LNCaP clone FGC (cell line): ENCODE measurements around the gene KLHL30.
A peak's percentile ranks its signal among the peaks of the same experiment; 100 is the strongest.
"Not testable (repeated sequence)": the region's sequence is repeated elsewhere in the genome, so short reads cannot be mapped to it uniquely, and the experiment has no call there.

Source experiments
- DNase-seq: peaks from one replicate; pipeline ENCODE4 v3.0.0-alpha.2; 2011; ENCODE audit warnings: low read depth
- H3K4me3 ChIP-seq: 2 replicates; pipeline ENCODE4 v1.5.1; 2011; ENCODE audit warnings: mild to moderate bottlenecking, low read depth, low read length, control low read depth
- TF ChIP-seq, protein P1 (sequence below): IDR thresholded peaks from 2 replicates; pipeline ENCODE4 v1.5.1; 2012; ENCODE audit warnings: mild to moderate bottlenecking; ENCODE audit not compliant: control insufficient read depth, insufficient read depth; ENCODE audit errors: extremely low read depth

KLHL30 gene

DNA sequence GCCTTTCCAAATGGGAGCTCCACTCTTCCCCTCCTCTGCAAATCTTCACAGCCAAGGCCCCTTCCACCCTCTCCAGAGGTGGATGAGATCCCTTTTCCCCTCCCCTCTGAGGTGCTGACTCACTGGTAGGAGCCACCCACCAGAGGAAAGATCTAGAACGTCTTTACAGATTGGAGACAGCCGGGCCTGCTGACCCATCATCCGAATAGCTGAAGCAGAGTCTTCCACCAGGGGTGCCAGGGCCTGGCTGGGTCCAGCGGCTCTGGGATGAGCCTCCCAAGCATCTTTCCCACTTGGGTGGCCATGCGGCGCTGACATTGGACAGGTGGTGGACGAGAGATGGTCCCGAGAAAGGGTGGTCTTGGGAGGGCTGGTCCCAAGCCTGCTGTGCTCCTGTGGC lies 29.3 kb downstream of the KLHL30 start:
- no peak overlapping the region for H3K4me3 ChIP-seq
- TF ChIP-seq, protein P1, sequence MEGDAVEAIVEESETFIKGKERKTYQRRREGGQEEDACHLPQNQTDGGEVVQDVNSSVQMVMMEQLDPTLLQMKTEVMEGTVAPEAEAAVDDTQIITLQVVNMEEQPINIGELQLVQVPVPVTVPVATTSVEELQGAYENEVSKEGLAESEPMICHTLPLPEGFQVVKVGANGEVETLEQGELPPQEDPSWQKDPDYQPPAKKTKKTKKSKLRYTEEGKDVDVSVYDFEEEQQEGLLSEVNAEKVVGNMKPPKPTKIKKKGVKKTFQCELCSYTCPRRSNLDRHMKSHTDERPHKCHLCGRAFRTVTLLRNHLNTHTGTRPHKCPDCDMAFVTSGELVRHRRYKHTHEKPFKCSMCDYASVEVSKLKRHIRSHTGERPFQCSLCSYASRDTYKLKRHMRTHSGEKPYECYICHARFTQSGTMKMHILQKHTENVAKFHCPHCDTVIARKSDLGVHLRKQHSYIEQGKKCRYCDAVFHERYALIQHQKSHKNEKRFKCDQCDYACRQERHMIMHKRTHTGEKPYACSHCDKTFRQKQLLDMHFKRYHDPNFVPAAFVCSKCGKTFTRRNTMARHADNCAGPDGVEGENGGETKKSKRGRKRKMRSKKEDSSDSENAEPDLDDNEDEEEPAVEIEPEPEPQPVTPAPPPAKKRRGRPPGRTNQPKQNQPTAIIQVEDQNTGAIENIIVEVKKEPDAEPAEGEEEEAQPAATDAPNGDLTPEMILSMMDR, result no peak
- no peak for DNase-seq

DNA sequence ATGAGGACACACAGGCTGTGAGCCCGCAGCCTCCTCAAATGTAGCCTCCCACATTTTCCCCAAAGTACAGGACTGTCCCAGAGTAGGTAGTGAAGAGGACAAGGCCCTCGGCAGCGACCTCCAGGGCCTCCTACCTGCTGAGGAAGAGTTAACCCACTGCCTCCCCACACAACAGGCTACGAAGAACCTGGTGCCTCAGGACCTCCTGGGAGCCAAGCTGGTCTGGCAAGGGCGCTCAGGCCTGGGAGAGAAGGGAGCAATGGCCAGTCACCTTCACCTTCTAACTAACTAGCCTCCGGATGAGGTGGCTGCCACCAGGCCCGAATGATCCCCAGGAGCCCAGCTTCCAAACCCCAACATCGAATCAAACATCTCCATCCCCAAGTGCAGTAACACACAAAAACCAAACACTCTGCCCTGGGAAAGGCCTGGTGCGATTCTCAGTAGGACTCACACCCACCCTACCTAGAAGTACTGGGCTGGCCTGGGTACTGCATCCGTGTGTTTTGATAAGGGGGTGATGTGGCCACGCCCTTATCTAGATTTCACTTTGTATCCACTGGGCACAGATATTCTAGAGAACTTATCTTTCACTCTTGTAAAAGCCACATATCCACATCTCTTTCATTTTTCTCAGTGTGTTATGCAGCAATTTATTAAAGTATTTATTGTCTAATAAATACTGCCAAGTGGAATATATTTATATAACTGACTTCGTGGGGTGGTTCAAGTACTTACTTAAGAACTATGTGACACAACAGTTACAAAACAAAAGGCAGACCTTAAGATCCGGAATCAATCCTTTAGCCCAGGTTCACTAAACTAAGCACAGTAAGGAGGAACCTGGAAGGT lies 30.0 kb downstream of the KLHL30 start:
- no peak overlapping the region for H3K4me3 ChIP-seq
- TF ChIP-seq, protein P1, result no peak
- no peak for DNase-seq

DNA sequence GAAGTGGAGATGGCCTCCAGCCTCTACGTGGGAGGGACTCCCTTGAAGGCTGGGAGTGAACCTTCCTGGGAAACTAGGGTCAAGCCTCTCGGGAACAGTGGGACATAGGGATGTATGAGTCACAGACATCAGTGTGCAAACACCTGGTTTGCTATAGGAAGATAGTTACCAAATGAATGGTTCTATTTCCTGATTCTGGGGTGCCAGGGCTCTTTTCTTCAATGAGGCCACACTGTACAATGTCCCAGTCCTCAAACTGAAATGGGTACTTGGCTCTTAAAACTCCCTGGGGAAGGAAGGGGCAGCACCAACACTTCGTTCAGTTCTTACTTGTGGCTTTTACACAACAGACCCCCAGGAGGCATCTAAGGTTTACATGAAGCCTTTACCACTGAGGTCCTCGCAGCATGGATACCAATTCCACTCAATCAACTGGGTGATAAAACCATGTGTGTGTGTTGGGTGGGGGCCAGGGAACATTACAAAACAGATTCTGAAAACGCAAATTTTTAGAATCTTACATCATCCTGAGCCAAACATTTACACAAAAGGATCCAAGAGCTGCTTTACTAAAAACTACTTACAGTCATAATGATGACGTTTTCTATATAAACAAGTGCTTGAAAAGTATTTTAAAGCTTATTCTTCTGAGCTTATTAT lies 30.7 kb downstream of the KLHL30 start:
- DNase-seq, result peak; percentile 34
- H3K4me3 ChIP-seq, result no peak overlapping the region
- TF ChIP-seq, protein P1, result no peak

DNA sequence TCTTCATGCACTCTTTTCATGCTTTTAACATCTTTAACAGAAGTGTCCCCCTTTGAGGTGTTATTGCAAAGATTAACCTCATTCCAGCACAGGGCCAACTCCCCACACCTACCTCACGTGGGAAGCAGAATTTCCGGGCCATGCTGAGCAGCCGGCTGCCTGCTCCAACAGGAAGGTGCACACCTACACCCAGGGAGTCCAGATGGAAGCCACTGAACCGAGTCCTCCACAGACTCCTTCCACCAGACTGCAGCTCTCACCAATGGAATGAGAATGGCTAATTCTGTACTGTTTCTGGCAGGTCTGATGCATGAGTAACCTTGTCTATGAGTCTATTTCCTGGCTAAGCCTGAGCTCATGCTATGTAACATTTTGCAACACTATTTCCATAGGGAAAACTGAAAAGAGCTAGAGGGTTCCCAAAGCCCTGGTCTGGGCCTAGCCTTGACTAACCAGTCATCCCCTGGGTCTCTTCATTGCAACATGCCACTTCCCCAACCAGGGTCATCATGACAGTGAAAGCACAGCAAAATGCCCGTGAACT lies 31.3 kb downstream of the KLHL30 start:
- TF ChIP-seq, protein P1, result no peak
- no peak for DNase-seq
- no peak overlapping the region for H3K4me3 ChIP-seq

DNA sequence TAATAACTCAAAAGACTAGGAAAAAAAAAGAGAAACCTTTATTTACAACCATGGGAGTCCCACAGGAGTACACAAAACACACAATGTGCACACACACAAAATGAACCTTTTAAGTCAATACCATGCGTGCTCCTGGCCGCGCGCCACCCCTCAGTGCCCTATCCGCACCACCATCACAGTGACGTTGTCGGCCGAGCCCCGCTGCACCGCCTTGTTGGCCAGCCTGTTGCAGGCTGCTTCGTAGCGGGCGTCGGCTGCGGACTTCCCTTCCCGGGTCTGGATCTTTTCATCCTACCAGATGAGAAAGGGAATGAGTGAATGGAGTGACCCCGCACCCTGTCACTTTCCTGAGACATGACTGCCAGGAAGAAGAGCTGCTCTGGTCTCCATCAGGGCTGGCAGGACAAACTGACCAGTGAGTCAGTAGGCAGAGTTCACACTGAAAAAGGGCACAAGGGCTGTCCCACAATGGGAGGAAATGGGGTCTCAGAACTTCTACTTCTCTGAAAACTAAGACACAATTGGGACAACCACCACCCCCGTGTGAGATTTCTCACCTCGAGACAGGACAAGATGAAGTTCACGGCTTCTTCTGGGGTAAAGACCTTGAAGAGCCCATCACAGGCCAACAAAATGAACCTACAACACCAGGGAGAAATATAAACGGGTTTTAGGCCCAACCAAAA lies 32.1 kb downstream of the KLHL30 start:
- TF ChIP-seq, protein P1, result no peak
- DNase-seq, result peak; percentile 71
- no peak overlapping the region for H3K4me3 ChIP-seq

DNA sequence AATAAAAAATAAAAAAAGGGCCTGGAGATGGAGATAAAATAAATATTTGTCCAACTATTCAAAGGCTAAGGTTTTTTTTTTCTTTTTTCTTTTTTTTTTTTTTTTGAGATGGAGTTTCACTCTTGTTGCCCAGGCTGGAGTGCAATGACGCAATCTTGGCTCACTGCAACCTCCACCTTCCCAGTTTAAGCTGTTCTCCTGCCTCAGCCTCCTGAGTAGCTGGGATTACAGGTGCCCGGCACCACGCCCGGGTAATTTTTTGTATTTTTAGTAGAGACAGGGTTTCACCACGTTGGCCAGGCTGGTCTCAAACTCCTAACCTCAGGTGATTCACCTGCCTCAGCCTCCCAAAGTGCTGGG lies 32.6 kb downstream of the KLHL30 start:
- not testable (repeated sequence) for H3K4me3 ChIP-seq, DNase-seq

DNA sequence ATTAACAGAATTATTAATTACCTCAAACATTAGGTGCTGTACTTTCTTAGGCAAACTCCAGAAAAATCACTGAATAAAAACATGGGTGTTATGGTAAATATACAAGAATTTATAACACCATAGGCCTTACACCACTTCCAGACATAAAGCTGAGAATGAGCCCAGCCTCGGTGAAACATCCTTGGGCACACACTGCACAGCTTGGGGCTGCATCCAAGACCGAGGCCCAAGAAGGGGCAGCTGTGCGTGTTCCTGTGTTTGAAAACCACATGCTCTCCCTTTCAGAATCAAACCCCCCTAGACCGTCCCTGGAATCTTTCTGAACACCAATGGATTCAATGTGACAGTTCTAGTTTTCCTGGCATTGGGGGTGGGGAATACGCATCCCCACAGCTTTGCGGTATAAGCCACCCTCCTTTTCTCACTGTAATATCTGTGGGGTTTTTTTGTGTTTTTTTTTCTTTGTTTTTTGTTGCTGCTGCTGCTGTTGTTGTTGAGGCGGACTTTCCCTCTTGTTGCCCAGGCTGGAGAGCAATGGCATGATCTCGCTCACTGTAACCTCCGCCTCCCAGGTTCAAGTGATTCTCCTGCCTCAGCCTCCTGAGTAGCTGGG lies 33.2 kb downstream of the KLHL30 start:
- TF ChIP-seq, protein P1, result no peak
- no peak for DNase-seq

More for the DNA sequence above, 33.2 kb downstream of the KLHL30 start:
- no peak overlapping the region for H3K4me3 ChIP-seq
